Gastroesophageal sphincter (tissue), 3 donors: ENCODE results near the gene PIK3R1.

Experiments used
- EP300 ChIP-seq: sonication (generic); formaldehyde crosslinking; IDR thresholded peaks from one replicate; pipeline ENCODE4 v1.6.1; 2017; ENCODE audit warnings: antibody characterized with exemption, mild to moderate bottlenecking
- TF ChIP-seq, protein P1 (sequence below), 4 experiments: fragments of 200-600 bp in 2 of 4; fragments of 450-650 bp in 2 of 4; sonication (generic) in 1 of 4; IDR thresholded peaks; one replicate each; pipeline ENCODE4 v1.5.1; 2017 to 2019; ENCODE audit warnings: antibody characterized with exemption in 4 of 4, mild to moderate bottlenecking in 2 of 4, moderate library complexity in 2 of 4

DNA sequence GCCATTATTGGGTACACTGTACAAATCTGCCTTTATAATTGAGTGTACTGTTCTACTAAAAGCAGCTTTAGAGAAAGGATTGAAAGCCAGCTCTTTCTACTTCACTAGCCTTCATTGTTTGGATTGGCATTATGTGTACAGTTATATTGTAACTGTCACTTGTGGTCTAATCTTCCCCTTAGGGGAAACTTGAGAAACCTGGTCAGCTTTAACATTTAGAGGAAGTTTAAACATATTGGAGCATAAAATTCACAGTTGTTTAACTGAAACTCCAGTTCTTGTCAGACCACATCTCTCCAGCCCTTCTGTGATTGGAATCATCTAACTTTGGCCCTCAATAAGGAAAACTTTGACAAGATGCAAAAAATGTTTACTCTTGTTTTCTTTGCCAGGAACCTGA lies 24.6 kb downstream of the PIK3R1 start:
- TF ChIP-seq EP300: no peak
- TF ChIP-seq, protein P1, sequence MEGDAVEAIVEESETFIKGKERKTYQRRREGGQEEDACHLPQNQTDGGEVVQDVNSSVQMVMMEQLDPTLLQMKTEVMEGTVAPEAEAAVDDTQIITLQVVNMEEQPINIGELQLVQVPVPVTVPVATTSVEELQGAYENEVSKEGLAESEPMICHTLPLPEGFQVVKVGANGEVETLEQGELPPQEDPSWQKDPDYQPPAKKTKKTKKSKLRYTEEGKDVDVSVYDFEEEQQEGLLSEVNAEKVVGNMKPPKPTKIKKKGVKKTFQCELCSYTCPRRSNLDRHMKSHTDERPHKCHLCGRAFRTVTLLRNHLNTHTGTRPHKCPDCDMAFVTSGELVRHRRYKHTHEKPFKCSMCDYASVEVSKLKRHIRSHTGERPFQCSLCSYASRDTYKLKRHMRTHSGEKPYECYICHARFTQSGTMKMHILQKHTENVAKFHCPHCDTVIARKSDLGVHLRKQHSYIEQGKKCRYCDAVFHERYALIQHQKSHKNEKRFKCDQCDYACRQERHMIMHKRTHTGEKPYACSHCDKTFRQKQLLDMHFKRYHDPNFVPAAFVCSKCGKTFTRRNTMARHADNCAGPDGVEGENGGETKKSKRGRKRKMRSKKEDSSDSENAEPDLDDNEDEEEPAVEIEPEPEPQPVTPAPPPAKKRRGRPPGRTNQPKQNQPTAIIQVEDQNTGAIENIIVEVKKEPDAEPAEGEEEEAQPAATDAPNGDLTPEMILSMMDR (IDR thresholded peaks at IDR 0.05): no peak
